GM21367 (cell line): ENCODE results near the gene VSX2.

ENCODE experiments used
- ATAC-seq: cut with Tn5 transposase; IDR thresholded peaks from one replicate; pipeline ENCODE4 v1.9.1; 2021; ENCODE audit not compliant: unreplicated experiment

Gene VSX2

GRCh38 chr14:74220991-74221390 lies 18.3 kb upstream of the VSX2 start:
- ATAC-seq = no peak

GRCh38 chr14:74221741-74222140 lies 17.5 kb upstream of the VSX2 start:
- no peak for ATAC-seq

- ATAC-seq = no peak
Measured at GRCh38 chr14:74223016-74223415, 16.2 kb upstream of the VSX2 start.

DNA sequence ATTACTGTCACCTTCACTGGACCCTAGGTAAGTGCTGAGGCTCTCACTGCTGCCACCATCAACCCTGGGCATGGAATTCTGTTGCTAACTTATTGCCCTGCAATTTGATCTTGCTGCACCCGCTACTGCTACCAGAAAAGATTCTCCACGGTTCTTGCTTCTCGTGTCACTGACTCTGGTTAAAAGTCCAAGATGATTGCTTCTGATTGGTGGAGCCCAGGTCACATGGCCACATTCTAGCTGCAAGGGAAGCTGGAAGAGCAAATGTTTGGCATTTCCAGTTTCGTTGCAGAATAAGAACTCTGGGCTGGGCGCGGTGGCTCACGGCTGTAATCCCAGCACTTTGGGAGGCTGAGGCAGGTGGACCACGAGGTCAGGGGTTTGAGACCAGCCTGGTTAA lies 7.5 kb upstream of the VSX2 start:
- no peak for ATAC-seq

DNA sequence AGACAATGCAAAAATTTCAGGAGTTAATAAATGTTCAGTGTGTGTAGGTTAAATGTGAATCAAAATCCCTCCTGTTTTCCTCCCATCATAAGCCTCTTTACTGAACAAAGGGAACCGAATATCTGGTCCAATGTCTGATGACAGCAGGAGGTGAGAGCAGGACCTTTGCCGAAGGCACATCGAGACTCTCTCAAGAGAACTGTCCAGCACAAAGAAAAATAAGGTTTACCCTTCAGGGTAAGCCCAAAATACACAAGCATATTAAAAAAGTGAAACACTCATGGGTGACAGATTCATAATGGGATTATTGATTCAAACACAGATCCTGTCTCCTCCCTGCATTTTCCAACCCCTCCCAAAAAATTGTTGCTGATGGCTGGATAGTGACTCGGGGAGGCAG lies 4.2 kb upstream of the VSX2 start:
- no peak for ATAC-seq

DNA sequence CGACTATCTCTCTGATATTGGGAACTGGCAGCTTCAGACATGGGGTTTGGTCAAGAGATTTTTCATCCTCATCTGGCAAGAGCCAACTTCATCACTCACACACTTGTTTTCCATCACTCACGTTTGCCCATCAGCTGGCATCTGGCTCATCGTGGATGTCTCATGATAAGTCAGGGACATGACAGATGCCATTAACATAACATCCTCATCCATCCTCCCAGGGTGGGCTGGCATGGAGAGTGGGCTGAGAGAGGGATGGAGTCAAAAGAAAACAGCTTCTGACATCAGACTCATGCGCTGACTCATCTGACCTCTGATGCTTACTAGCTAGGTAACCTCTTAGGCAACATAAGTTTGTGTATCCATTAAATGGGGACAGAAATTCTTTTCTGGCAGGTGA lies 1.8 kb upstream of the VSX2 start:
- ATAC-seq = no peak

DNA sequence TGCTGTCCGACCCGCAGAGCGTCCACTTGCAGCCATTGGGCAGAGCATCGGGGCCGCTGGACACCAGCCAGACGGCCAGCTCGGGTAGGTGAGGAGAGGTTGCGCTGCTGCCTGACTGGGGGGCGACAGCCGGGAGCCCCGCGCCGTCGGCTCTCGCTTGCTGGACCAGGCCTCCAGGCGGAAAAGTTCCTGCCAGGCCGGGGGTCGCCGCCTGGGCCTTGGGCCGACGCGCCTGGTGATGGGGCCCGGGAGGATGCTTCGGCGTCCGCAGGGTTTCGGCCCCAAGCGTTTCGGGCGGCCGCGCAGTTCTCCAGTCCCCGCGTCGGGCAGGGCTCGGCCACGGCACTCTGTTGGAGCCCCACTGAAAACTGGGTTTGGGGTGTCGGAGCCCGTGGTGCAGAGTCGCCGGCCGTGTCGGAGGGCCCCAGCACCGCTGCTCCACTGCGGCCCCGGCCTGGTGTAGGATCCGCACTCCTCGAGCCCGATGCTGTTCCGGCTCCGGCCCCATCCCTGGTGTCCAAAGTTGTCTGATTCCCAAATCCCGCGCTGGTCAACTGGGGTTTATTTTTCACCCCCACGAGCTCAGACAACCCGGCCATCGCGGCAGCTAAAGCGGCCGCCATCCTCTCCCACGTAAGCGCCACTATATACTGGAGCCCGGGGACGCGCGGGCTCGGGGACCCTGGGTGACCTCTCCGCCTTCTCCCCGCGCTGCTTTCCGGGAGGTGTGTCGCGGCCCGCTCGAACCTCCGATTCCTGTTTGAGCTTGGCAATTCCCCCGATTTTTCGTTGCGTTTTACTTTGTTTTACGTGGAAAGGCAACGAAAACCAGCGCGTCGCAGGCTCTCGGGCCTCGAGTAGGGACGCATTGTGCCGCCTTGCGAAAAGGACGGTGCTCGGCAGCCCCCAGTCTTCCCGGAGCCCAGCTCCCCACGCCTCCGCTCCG lies 872 bp downstream of the VSX2 start:
- ATAC-seq = no peak

DNA sequence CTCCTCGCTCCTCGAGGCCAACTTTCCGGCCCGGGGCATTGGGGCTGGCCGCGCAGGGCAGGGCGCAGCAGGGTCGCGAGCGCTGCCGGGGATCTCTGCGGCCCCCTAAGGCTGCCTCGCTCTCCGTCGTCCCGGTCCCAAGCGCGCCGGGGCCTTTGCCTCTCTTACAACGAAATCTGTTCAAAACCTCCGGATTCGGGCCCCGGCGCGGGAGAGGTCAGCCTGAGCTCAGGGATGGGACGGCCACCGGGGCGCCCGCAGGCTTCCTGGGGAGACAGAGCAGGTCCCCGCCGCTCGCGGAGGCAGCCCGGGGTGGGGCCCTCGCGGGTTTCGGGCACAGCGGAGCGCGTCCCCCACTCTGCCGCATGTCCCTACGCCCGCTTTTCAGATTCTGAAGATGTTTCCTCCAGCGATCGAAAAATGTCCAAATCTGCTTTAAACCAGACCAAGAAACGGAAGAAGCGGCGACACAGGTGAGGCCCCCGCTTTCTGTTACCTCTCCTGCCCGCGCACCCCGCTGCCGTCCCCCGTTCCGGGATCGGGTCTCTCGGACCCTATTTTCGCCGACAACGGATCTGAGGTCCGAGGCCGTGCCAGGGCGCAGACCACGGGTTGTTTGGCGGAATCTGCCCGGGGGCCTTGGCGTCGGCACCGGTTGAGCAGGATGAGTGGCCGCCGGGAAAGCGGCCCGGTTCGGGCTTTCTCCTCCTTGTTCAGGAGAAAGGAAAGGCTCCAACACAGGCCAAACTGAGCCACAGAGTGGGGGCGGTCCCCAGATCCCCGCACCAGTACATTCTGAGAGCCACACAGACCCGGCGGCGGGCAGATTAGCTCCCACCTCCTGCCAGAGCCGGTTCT lies 1.8 kb downstream of the VSX2 start:
- ATAC-seq = no peak

- no peak for ATAC-seq
Measured at GRCh38 chr14:74241652-74242017, 2.4 kb downstream of the VSX2 start.

- no peak for ATAC-seq
Measured at GRCh38 chr14:74242021-74242779, 3.0 kb downstream of the VSX2 start.

- ATAC-seq = no peak
Measured at GRCh38 chr14:74242780-74243042, 3.5 kb downstream of the VSX2 start.

- no peak for ATAC-seq
Measured at GRCh38 chr14:74243051-74243450, 3.8 kb downstream of the VSX2 start.

DNA sequence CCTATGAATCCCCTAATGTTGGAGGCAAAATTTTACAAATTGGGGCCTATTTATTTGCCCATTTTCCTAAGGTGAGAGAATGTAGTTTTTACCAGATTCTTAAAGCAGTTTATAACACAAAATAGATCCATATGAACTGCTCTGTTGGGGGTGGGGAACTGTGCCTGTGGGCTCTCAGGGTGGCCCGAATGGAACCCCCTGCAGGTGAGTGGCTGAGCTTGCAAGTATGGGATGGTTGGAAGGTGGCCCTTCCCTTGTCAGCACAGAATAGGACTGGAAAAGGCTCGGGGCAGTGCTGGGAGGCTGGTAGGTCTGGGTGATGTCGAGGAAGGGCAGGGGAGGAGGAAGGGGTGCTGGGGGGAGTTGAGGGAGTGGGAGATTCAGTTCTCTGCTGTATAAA lies 4.9 kb downstream of the VSX2 start:
- no peak for ATAC-seq

DNA sequence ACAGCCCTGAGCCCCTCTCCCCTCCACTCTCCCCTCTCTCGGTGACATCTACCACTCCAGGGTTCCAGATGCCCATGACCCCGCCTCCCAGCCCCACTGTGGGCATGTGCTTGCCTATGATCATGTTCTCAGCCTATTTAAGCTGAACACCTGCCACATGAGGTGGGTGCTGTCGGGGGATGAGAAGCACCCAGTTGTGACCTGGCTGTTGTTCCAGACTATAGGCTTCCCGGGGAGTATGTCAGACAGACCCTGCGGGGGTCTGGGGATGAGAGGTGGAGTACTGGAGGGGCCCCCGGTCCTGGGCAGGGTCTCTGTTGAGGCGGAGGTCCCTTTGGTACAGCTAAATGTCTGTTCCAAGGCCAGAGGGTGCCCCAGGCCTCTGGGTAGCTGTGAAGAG lies 6.0 kb downstream of the VSX2 start:
- no peak for ATAC-seq

GRCh38 chr14:74246542-74246941 lies 7.3 kb downstream of the VSX2 start:
- ATAC-seq = no peak

DNA sequence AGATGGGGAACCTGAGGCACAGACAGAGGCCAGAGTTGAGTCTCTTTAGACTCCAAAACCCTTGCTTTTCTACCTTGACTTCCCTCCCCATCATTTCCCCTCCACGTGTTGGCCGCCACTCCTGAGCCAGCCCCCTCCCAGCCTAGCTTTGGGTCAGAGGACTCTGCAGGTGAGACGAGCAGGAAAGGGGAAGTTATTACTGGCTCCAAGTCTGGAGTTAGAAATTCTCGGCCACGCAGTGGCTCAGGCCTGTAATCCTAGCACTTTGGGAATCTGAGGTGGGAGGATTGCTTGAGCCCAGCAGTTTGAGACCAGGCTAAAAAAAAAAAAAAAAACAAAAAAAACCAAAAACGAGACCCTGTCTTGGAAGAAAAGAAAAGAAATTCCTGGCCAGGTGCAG lies 8.8 kb downstream of the VSX2 start:
- no peak for ATAC-seq

GRCh38 chr14:74249433-74250375 lies 10.5 kb downstream of the VSX2 start:
- ATAC-seq = no peak

DNA sequence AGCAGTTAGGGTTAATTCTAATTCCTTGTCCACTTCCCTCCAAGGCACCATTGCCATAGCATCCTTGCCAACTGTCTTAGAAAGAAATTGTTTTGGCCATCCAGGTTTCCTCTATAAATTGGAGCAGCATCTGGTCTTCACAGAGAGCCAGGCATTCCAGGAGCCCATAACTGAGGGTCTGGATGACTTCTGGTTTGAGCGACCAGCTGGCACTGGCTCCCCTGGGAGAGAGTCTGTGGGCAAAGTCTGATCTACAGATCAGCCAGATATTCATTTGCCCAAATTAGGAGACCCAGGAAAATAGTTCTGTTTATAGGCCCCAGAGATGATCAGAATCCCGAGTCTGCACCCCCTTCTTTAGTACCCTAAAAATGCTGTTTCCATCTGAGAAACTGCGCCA lies 16.0 kb downstream of the VSX2 start:
- ATAC-seq = no peak

- ATAC-seq = no peak
Measured at GRCh38 chr14:74257078-74257940, 18.1 kb downstream of the VSX2 start.
